ENCODE measurements around the gene LBP. TPM values are rescaled to one million over a fixed set of nuclear protein-coding genes. Genes with fewer than 3 reads are reported as not detected.
"Not testable (repeated sequence)": the region's sequence is repeated elsewhere in the genome, so short reads cannot be mapped to it uniquely, and the experiment has no call there.

The LBP gene
- polyA plus RNA-seq, 1 experiment = not detected

DNA sequence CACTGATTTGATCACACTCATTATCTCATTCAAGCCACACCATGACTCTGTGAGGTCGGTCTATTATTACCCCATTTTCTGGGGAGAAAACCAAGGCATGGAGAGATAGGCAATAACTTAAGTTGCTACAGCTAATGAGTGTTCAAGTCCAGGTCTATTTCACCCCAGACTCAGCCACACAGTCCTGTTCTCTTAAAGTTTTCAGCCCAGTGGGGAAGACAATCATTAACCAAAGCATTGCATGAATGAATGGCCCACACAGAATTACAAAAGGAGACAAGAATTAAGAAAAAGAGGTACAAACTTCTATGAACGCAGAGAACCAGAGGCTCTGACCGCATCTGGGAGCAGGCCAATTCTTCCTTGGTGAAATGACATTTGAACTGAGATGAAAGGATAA is 35.2 kb upstream of the LBP start:
- TF ChIP-seq, protein P1, sequence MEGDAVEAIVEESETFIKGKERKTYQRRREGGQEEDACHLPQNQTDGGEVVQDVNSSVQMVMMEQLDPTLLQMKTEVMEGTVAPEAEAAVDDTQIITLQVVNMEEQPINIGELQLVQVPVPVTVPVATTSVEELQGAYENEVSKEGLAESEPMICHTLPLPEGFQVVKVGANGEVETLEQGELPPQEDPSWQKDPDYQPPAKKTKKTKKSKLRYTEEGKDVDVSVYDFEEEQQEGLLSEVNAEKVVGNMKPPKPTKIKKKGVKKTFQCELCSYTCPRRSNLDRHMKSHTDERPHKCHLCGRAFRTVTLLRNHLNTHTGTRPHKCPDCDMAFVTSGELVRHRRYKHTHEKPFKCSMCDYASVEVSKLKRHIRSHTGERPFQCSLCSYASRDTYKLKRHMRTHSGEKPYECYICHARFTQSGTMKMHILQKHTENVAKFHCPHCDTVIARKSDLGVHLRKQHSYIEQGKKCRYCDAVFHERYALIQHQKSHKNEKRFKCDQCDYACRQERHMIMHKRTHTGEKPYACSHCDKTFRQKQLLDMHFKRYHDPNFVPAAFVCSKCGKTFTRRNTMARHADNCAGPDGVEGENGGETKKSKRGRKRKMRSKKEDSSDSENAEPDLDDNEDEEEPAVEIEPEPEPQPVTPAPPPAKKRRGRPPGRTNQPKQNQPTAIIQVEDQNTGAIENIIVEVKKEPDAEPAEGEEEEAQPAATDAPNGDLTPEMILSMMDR (IDR thresholded peaks at IDR 0.05; ENCODE audit: low read depth, low read length) = no peak
- Histone ChIP-seq H3K27me3 (ENCODE audit: control insufficient read depth, insufficient read depth, low read length) (peaks cover 3% of the 10 kb centered on the region), H3K9me3 (ENCODE audit: control insufficient read depth, insufficient read depth, low read length) (no peaks in the 10 kb centered on the region; the same call in 1 of the 2 replicates), H3K4me3 (ENCODE audit: low read depth, low read length) (no peak overlapping the region), H3K27ac (ENCODE audit: low read depth, low read length) (no peak overlapping the region)
- DNase-seq (ENCODE audit: low read depth, low spot score) = no peak
- ChIA-PET POLR2A (no interaction called here), CTCF (no interaction called here)

- ChIA-PET POLR2A (no interaction called here), CTCF (no interaction called here)
- no peak overlapping the region for H3K27ac ChIP-seq (ENCODE audit: low read depth, low read length)
- TF ChIP-seq, protein P1 (IDR thresholded peaks at IDR 0.05; ENCODE audit: low read depth, low read length) = no peak
- DNase-seq (ENCODE audit: low read depth, low spot score) = no peak
- no peaks in the 10 kb centered on the region; the same call in 1 of the 2 replicates for H3K9me3 ChIP-seq (ENCODE audit: control insufficient read depth, insufficient read depth, low read length)
- no peak overlapping the region for H3K4me3 ChIP-seq (ENCODE audit: low read depth, low read length)
- H3K27me3 ChIP-seq (ENCODE audit: control insufficient read depth, insufficient read depth, low read length) = peaks cover 3% of the 10 kb centered on the region
These were observed 34.8 kb upstream of the LBP start for GRCh38 chr20:38311491-38311890.

DNA sequence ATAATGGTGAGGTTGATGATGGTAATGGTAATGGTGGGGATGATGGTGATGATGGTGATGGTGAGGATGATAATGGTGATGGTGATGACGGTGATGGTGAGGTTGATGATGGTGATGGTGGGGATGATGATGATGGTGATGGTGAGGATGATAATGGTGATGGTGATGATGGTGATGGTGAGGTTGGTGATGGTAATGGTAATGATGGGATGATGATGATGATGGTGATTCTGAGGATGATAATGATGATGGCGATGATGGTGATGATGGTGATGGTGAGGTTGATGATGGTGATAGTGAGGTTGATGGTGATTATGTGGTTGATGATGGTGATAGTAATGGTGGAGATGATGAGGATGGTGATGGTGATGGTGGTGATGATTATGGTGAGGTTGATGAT is 32.6 kb upstream of the LBP start:
- Histone ChIP-seq H3K4me3 (ENCODE audit: low read depth, low read length) (no peak overlapping the region), H3K27ac (ENCODE audit: low read depth, low read length) (no peak overlapping the region), H3K27me3 (ENCODE audit: control insufficient read depth, insufficient read depth, low read length) (peaks cover 4% of the 10 kb centered on the region), H3K9me3 (ENCODE audit: control insufficient read depth, insufficient read depth, low read length) (no peaks in the 10 kb centered on the region; the same call in 1 of the 2 replicates)
- TF ChIP-seq, protein P1 (IDR thresholded peaks at IDR 0.05; ENCODE audit: low read depth, low read length) = no peak
- ChIA-PET CTCF (interaction anchor here (0.6 kb wide), 1 partner anchor 146 kb away, joined by 5 read pairs; no protein-coding TSS in a partner anchor), POLR2A (no interaction called here)
- no peak for DNase-seq (ENCODE audit: low read depth, low spot score)

GRCh38 chr20:38314350-38314749 is 31.9 kb upstream of the LBP start:
- CTCF ChIA-PET; DNase-seq (ENCODE audit: low read depth, low spot score); POLR2A ChIA-PET; H3K27me3 ChIP-seq (ENCODE audit: control insufficient read depth, insufficient read depth, low read length); H3K9me3 ChIP-seq (ENCODE audit: control insufficient read depth, insufficient read depth, low read length); H3K4me3 ChIP-seq (ENCODE audit: low read depth, low read length); H3K27ac ChIP-seq (ENCODE audit: low read depth, low read length): not testable (repeated sequence)

GRCh38 chr20:38315290-38315966 is 30.9 kb upstream of the LBP start:
- TF ChIP-seq, protein P1 (IDR thresholded peaks at IDR 0.05; ENCODE audit: low read depth, low read length) = peak; percentile 43
- no peak for DNase-seq (ENCODE audit: low read depth, low spot score)
- Histone ChIP-seq H3K27me3 (ENCODE audit: control insufficient read depth, insufficient read depth, low read length) (peaks cover 2% of the 10 kb centered on the region), H3K27ac (ENCODE audit: low read depth, low read length) (no peak overlapping the region), H3K9me3 (ENCODE audit: control insufficient read depth, insufficient read depth, low read length) (no peaks in the 10 kb centered on the region), H3K4me3 (ENCODE audit: low read depth, low read length) (no peak overlapping the region)
- POLR2A ChIA-PET = interaction anchor here (0.7 kb wide), 1 partner anchor 743 kb away, joined by 6 read pairs; no protein-coding TSS in a partner anchor
- CTCF ChIA-PET = interaction anchor here (0.7 kb wide), 2 partner anchors 213 to 930 kb away, joined by 3 to 4 read pairs; no protein-coding TSS in a partner anchor
